Astrocyte (in vitro differentiated cells and primary cell): ENCODE measurements around the gene MTRR. TPM values are rescaled to one million over a fixed set of nuclear protein-coding genes. Genes with fewer than 3 reads are reported as not detected.
A peak's percentile ranks its signal among the peaks of the same experiment; 100 is the strongest.

Source experiments
- DNase-seq: peaks from one replicate; pipeline ENCODE4 v3.0.0-alpha.2; 2010; ENCODE audit warnings: low read depth
- FAIRE-seq: peaks from 2 replicates; lab custom pipeline; 2011; peaks lifted over from hg19 to GRCh38; lab: Jason Lieb, UNC
- H2AFZ ChIP-seq: 2 replicates; pipeline ENCODE4 v1.6.0; 2012; ENCODE audit warnings: low read depth, low read length, inconsistent platforms
- H3K27ac ChIP-seq: 2 replicates; pipeline ENCODE4 v1.5.1; 2011; ENCODE audit warnings: low read depth, low read length, inconsistent platforms
- H3K27me3 ChIP-seq: 2 replicates; pipeline ENCODE4 v1.6.0; 2011; ENCODE audit warnings: low read length, inconsistent platforms; ENCODE audit not compliant: insufficient read depth
- H3K36me3 ChIP-seq: 2 replicates; pipeline ENCODE4 v1.5.1; 2011; ENCODE audit warnings: low read length, inconsistent platforms; ENCODE audit not compliant: insufficient read depth
- H3K4me1 ChIP-seq: 2 replicates; pipeline ENCODE4 v1.5.1; 2011; ENCODE audit warnings: low read length, inconsistent platforms; ENCODE audit not compliant: insufficient read depth
- H3K4me2 ChIP-seq: 2 replicates; pipeline ENCODE4 v1.6.0; 2012; ENCODE audit warnings: low read length, inconsistent platforms
- H3K4me3 ChIP-seq: 2 replicates; pipeline ENCODE4 v1.5.1; 2011; ENCODE audit warnings: low read depth, mild to moderate bottlenecking, low read length, inconsistent platforms; ENCODE audit not compliant: insufficient read depth
- H3K79me2 ChIP-seq: 2 replicates; pipeline ENCODE4 v1.6.0; 2012; ENCODE audit warnings: mild to moderate bottlenecking, low read length, inconsistent platforms; ENCODE audit not compliant: insufficient read depth
- H3K9ac ChIP-seq: 2 replicates; pipeline ENCODE4 v1.6.0; 2012; ENCODE audit warnings: mild to moderate bottlenecking, low read length, inconsistent platforms
- H3K9me3 ChIP-seq: 2 replicates; pipeline ENCODE4 v1.5.1; 2012; ENCODE audit warnings: low read depth, mild to moderate bottlenecking, low read length, inconsistent platforms; ENCODE audit not compliant: insufficient read depth
- H4K20me1 ChIP-seq: 2 replicates; pipeline ENCODE4 v1.6.0; 2012; ENCODE audit warnings: low read length, inconsistent platforms; ENCODE audit not compliant: insufficient read depth
- H3K27ac Mint-ChIP-seq: one replicate; pipeline ENCODE4 v1.8.0; 2021; ENCODE audit warnings: mild to moderate bottlenecking, mixed read lengths; ENCODE audit not compliant: unreplicated experiment
- H3K27me3 Mint-ChIP-seq: one replicate; pipeline ENCODE4 v1.8.0; 2021; ENCODE audit warnings: low read depth, mixed read lengths; ENCODE audit not compliant: unreplicated experiment
- H3K36me3 Mint-ChIP-seq: one replicate; pipeline ENCODE4 v1.8.0; 2021; ENCODE audit warnings: low read depth, mixed read lengths; ENCODE audit not compliant: unreplicated experiment
- H3K4me1 Mint-ChIP-seq: one replicate; pipeline ENCODE4 v1.8.0; 2021; ENCODE audit warnings: low read depth, mixed read lengths; ENCODE audit not compliant: unreplicated experiment
- H3K4me3 Mint-ChIP-seq: one replicate; pipeline ENCODE4 v1.8.0; 2021; ENCODE audit warnings: mild to moderate bottlenecking, moderate library complexity, mixed read lengths; ENCODE audit not compliant: unreplicated experiment
- H3K9me3 Mint-ChIP-seq: one replicate; pipeline ENCODE4 v1.8.0; 2021; ENCODE audit warnings: mild to moderate bottlenecking, mixed read lengths; ENCODE audit not compliant: unreplicated experiment
- EZH2 ChIP-seq: IDR thresholded peaks from 2 replicates; pipeline ENCODE4 v1.6.1; 2012; ENCODE audit warnings: mild to moderate bottlenecking, low read length, inconsistent platforms; ENCODE audit not compliant: insufficient read depth
- total RNA-seq: library from RNA; stranded (reverse); gene quantifications from 2 replicates; pipeline ENCODE4 v1.2.1, GENCODE V29; 2021
- TF ChIP-seq, protein P1 (sequence below): IDR thresholded peaks from 2 replicates; pipeline ENCODE4 v1.5.1; 2011; ENCODE audit warnings: low read depth, mild to moderate bottlenecking, inconsistent platforms, low read length, moderate library complexity; ENCODE audit not compliant: insufficient read depth

The MTRR gene
- total RNA-seq, 1 donor from 2014 or later: 32.2 TPM

GRCh38 chr5:7824995-7825394 is 44.0 kb upstream of the MTRR start:
- H3K36me3 Mint-ChIP-seq: no peaks in the 10 kb centered on the region
- no peak overlapping the region for H3K9ac ChIP-seq
- FAIRE-seq: no peak

GRCh38 chr5:7825630-7826029 is 43.3 kb upstream of the MTRR start:
- Mint-ChIP-seq H3K9me3 (no peaks in the 10 kb centered on the region), H3K27me3 (peaks cover 3% of the 10 kb centered on the region), H3K36me3 (no peaks in the 10 kb centered on the region), H3K4me1 (no peaks in the 10 kb centered on the region), H3K4me3 (no peak overlapping the region), H3K27ac (no peak overlapping the region)
- no peak overlapping the region for H3K9ac ChIP-seq
- FAIRE-seq (no peak), DNase-seq (no peak)
- H3K4me1 ChIP-seq: no peaks in the 10 kb centered on the region
- no peak overlapping the region for H3K4me3 ChIP-seq
- no peak overlapping the region for H2AFZ ChIP-seq
- no peaks in the 10 kb centered on the region for H3K79me2 ChIP-seq
- no peaks in the 10 kb centered on the region for H3K9me3 ChIP-seq
- no peak for TF ChIP-seq EZH2
- TF ChIP-seq, protein P1, sequence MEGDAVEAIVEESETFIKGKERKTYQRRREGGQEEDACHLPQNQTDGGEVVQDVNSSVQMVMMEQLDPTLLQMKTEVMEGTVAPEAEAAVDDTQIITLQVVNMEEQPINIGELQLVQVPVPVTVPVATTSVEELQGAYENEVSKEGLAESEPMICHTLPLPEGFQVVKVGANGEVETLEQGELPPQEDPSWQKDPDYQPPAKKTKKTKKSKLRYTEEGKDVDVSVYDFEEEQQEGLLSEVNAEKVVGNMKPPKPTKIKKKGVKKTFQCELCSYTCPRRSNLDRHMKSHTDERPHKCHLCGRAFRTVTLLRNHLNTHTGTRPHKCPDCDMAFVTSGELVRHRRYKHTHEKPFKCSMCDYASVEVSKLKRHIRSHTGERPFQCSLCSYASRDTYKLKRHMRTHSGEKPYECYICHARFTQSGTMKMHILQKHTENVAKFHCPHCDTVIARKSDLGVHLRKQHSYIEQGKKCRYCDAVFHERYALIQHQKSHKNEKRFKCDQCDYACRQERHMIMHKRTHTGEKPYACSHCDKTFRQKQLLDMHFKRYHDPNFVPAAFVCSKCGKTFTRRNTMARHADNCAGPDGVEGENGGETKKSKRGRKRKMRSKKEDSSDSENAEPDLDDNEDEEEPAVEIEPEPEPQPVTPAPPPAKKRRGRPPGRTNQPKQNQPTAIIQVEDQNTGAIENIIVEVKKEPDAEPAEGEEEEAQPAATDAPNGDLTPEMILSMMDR: no peak
- H3K4me2 ChIP-seq: no peak overlapping the region
- no peaks in the 10 kb centered on the region for H4K20me1 ChIP-seq
- H3K36me3 ChIP-seq: no peaks in the 10 kb centered on the region
- H3K27ac ChIP-seq: no peak overlapping the region
- no peaks in the 10 kb centered on the region for H3K27me3 ChIP-seq

More at GRCh38 chr5:7824995-7825394, 44.0 kb upstream of the MTRR start:
- H3K4me2 ChIP-seq: no peak overlapping the region
- H3K79me2 ChIP-seq: no peaks in the 10 kb centered on the region
- no peaks in the 10 kb centered on the region for H3K36me3 ChIP-seq
- DNase-seq: no peak
- no peak overlapping the region for H3K27ac Mint-ChIP-seq
- no peaks in the 10 kb centered on the region for H3K27me3 ChIP-seq
- no peaks in the 10 kb centered on the region for H3K4me1 Mint-ChIP-seq
- no peak overlapping the region for H2AFZ ChIP-seq
- no peaks in the 10 kb centered on the region for H3K9me3 Mint-ChIP-seq
- no peak overlapping the region for H3K4me3 ChIP-seq
- no peaks in the 10 kb centered on the region for H3K4me1 ChIP-seq
- no peaks in the 10 kb centered on the region for H3K9me3 ChIP-seq
- H3K27ac ChIP-seq: no peak overlapping the region
- no peak overlapping the region for H3K4me3 Mint-ChIP-seq
- H4K20me1 ChIP-seq: no peaks in the 10 kb centered on the region
- H3K27me3 Mint-ChIP-seq: peaks cover 3% of the 10 kb centered on the region
- no peak for TF ChIP-seq EZH2
- TF ChIP-seq, protein P1: no peak

DNA sequence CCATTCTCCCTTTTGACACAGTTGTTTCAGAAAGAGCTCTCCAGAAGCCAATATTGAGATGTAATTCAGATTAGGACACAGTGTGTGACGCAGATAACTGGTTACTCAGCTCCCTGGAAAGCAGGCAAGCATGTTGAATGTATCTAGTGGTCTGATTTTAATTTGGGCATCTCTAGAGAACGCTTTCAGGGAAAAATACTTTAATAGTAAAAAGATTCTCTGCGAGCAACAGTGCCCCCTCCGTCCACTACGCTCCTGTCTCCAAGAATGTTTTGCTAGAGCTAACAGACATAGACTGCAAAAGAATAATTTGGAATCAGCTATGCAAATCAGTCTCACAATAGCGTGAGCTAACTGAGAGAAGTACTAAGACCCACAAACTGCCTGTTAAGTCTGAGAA is 41.3 kb upstream of the MTRR start:
- Mint-ChIP-seq H3K36me3 (no peaks in the 10 kb centered on the region), H3K4me1 (no peaks in the 10 kb centered on the region), H3K9me3 (no peaks in the 10 kb centered on the region), H3K27me3 (peaks cover 7% of the 10 kb centered on the region), H3K4me3 (no peak overlapping the region), H3K27ac (no peak overlapping the region)
- no peak overlapping the region for H2AFZ ChIP-seq
- no peaks in the 10 kb centered on the region for H3K79me2 ChIP-seq
- DNase-seq (no peak), FAIRE-seq (no peak)
- no peak overlapping the region for H3K27ac ChIP-seq
- H3K4me2 ChIP-seq: no peak overlapping the region
- no peak overlapping the region for H3K9ac ChIP-seq
- no peaks in the 10 kb centered on the region for H3K9me3 ChIP-seq
- no peaks in the 10 kb centered on the region for H3K36me3 ChIP-seq
- TF ChIP-seq, protein P1: peak; percentile 36
- TF ChIP-seq EZH2: no peak
- H3K4me1 ChIP-seq: no peaks in the 10 kb centered on the region
- H3K4me3 ChIP-seq: no peak overlapping the region
- no peaks in the 10 kb centered on the region for H3K27me3 ChIP-seq
- no peaks in the 10 kb centered on the region for H4K20me1 ChIP-seq
